NOMO-1 treated with dmso at 0.1 percent for 144 hours (cell line): Measurements from ENCODE around the gene MBD5.
A peak's percentile ranks its signal among the peaks of the same experiment; 100 is the strongest.

Experiments used
- DNase-seq: peaks from one replicate; lab custom pipeline; 2025; ENCODE audit not compliant: unreplicated experiment; lab: John Stamatoyannopoulos, UW

MBD5 gene

DNA sequence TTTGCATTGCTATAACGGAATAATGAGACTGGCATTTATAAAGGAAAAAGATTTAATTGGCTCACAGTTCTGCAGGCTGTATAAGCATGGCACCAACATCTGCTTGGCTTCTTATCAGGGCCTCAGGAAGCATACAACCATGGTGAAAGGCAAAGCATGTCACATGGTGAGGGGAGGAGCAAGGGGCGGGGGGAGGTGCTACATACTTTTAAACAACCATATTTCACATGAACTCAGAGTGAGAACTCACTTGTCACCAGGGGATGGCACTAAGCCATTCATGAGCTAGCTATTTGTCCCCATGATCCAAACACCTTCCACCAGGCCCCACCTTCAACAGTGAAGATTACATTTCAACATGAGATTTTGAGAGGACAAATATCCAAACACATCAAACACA lies 188.7 kb downstream of the MBD5 start:
- DNase-seq: no peak

DNA sequence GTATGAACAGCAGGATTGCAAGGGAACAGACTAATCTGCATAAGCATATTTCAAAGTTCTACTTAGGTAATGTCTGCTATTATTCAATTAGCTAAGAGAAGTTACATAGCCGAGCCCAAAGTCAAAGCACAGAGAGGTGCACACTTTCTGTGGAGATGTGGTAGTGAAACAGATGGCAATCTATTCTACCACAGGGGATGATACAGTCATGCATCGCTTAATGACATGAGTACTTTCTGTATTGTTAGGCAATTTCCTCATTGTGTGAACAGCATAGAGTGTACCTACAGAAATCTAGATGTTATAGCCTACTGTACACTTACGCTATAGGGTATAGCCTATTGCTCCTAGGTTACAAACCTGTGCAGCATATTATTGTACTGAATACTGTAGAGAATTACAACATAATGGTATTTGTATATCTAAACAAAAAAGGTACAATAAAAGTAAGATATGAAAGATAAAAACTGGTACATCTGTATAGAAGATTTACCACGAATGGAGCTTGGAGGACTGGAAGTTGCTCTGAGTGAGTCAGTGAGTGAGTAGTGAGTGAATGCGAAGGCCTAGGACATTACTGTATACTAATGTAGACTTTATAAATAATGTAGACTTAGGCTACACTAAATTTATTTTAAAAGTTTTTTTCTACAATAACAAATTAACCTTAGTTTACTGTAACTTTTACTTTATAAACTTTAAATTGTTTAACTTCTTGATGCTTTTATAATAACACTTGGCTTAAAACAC lies 197.6 kb downstream of the MBD5 start:
- DNase-seq: no peak

- DNase-seq: peak; percentile 17
Measured at GRCh38 chr2:148221166-148221565, 200.3 kb downstream of the MBD5 start.

- DNase-seq: no peak
Measured at GRCh38 chr2:148221926-148222325, 201.0 kb downstream of the MBD5 start.

DNA sequence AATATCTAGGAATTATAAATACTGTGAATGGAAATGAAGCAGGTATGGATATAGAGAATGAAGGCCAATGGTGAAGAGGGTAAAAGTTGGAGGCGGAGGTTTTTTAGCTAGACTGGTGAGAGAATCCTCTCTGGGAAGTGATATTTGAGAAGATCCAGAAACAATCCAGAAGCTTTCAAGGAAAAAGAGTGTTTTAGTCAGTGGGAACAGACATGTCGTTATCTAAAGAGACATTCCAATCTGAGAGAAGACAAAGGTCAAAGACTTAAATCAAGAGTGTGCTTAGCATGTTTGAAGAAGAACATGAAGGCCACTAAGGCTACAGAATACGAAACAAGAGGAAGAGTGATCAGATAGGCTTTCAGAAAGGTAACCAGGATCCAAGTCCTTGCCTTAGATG lies 211.0 kb downstream of the MBD5 start:
- no peak for DNase-seq

DNA sequence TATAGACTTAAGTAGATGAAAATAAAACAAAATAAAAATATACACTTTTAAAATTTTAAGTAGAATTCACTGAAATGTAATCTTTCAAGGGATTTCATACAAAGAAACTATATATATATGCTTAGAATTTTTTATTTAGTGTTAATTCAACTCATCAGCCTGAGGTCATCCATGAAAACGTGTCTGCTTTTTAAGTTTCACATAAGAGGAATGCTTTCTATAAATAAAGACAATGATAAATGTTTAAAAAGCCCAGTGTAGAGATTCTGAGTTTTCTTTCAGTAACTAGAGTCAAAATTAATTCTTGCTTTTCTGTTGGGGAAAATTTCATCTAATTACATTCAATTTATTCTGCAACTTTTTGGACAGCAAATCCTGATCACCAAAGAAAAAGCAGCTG lies 213.3 kb downstream of the MBD5 start:
- DNase-seq: no peak

- DNase-seq: no peak
Measured at GRCh38 chr2:148237911-148238310, 217.0 kb downstream of the MBD5 start.

DNA sequence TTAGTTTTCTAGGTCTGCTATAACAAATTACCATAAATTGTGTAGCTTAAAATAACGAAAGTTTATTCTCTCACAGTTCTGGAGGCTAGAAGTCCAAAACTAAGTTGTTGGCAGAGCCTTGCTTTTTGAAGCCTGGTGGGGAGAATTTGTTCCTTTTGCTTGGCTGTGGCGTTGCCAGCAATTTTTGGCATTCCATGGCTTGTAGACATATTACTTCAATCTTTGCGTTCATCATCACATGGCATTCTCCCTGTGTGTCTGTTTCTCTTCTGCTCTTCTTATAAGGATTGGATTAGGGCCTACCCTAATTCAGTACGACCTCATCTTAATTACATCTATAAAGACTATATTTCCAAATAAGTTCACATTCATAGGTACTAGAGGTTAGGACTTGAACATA lies 217.7 kb downstream of the MBD5 start:
- no peak for DNase-seq

- no peak for DNase-seq
Measured at GRCh38 chr2:148240838-148241237, 219.9 kb downstream of the MBD5 start.

- DNase-seq: no peak
Measured at GRCh38 chr2:148244593-148245292, 223.9 kb downstream of the MBD5 start.

DNA sequence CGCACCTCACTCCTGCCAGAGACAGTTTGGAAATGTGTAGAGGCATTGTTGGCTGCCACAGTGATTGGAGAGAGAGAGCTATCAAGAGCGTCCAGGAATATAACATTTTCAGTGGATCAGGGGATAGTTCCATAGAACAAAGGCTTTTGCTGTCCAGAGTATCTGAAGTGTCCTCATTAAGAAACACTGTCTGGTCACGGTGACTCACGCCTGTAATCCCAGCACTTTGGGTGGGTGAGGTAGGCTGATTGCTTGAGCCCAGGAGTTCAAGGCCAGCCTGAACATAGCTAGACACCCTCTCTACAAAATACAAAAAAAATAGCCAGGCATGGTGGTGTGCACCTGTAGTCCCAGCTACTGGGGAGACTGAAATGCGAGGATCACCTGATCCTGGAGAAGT lies 231.1 kb downstream of the MBD5 start:
- no peak for DNase-seq

- no peak for DNase-seq
Measured at GRCh38 chr2:148252646-148253045, 231.8 kb downstream of the MBD5 start.

DNA sequence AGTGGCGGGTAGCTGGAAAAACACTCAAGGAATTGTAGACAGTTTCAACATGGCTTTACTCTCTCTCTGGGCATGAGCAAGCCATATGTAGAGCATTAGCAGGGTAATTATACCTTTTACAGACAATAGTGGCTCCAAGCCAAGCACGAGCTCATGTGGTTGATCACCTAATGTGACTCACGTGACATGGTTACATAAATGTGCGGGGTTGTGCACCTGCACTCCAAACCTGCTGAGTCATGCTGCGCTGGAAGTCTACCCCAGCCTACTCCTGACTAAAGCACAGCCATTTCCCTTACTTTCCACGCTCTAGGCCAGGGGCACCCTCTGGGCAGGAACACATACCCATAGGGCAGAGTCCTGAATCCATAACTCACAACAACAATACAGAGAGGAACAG lies 232.8 kb downstream of the MBD5 start:
- no peak for DNase-seq

- no peak for DNase-seq
Measured at GRCh38 chr2:148255929-148256328, 235.0 kb downstream of the MBD5 start.

DNA sequence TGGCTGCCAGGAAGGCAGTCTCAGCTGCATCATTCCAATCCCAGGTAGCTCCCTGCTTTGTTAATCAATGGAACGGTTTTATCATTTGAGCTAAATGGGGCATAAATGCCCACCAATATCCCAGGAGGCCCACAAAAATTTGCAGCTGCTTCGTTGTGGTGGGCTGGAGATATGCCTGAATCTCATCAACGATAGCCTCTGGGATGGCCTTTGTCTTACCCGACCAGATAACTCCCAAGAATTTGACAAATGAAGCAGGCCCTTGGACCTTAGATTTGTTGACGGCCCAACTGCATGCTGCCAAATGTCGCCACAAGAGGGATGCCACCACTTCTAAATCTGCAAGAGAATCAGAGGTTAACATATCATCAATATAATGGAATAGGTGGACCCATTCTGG lies 236.4 kb downstream of the MBD5 start:
- DNase-seq: no peak

DNA sequence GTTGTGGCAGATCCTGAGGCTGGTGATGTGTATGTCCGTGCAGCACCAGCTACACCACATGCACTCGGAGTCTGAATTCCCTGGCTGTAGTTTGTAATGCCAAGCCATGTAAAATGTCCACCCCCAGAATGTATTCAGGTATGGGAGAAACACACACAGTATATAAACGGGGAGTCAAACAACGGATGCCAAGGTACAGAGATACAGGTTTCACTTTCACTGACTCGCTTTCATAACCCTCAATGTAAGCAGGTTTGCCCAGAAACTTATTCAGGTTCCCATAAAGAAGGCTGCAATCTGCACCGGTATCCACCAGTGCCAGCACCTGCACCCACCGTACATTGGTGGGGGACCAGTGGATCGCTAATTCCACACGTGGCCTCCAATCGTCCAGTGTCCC lies 237.2 kb downstream of the MBD5 start:
- DNase-seq: no peak

DNA sequence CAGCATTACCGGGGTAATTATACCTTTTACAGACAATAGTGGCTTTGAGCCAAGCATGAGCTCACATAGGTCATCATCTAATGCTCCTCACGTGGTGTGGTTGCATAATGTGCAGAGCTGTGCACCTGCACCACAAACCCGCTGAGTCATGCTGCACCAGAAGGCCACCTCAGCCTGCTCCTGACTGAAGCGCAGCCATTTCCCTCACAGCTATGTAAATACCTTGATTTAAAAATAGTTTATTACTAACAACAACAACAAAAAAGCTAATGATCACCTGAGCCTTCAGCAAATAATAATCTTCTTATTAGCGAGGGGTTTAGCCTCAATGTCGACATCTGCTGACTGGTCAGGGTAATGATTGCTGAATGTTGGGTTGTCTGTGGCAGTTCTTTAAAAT lies 238.8 kb downstream of the MBD5 start:
- DNase-seq: no peak

DNA sequence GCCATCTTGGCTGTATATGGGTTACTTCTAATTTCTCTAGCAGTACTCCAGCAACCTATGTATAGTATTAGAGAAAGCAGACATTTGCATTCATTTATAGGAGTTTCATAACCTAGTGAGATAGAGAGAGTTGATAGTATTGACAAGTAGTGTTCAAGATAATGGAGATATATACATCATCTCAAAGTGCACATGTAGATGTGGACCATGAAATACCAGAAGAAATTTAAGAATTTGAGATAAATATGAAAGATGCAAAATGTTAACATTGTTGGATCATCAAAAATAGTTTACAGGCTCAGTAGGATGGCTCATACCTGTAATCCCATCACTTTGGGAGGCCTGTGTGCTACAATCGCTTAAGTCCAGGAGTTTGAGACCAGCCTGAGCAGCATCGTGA lies 243.0 kb downstream of the MBD5 start:
- DNase-seq: no peak

- no peak for DNase-seq
Measured at GRCh38 chr2:148273158-148273691, 252.3 kb downstream of the MBD5 start.

- no peak for DNase-seq
Measured at GRCh38 chr2:148279216-148279615, 258.3 kb downstream of the MBD5 start.

- DNase-seq: no peak
Measured at GRCh38 chr2:148282201-148282600, 261.3 kb downstream of the MBD5 start.

DNA sequence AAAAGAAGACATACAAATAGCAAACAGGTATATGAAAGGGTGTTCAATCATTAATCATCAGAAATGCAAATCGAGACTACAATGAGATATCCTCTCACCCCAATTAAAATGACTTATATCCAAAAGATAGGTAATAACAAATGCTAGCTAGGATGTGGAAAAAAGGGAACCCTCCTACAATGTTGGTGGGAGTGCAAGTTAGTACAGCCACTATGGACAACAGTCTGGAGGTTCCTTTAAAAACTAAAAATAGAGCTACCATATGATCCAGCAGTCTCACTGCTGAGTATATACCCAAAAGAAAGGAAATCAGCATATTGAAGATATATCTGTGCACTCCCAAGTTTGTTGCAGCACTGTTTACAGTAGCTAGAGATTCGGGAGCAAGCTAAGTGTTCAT lies 271.5 kb downstream of the MBD5 start:
- no peak for DNase-seq

GRCh38 chr2:148298196-148298595 lies 277.3 kb downstream of the MBD5 start:
- no peak for DNase-seq
